ENCODE data around the gene ZNF473. TPM values are rescaled to one million over a fixed set of nuclear protein-coding genes. Genes with fewer than 3 reads are reported as not detected.

ZNF473 gene
- total and polyA plus RNA-seq, 2 of the 13 experiments (the other 11 are each of a cell fraction or from before 2014, with no cell fraction given) = 5.8 to 11.9 TPM

DNA sequence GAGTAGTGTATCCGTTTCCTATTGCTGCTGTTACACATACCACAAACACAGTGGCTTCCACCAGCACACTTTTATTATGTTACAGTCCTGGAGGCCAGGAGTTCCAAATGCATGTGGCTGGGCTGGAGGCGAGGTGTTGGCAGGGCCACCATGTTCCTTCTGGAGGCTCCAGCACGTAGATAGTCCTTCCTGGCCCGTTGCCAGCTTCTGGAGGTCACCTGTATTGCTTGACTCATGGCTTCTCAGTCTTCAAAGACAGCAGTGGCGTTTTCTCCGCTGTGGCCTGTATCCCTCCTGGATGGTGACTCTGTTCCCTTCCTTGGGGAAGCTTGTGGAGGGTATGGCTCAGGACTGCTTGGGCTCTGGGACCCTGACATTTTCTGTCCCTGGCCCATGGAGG, 15.2 kb downstream of the ZNF473 start:
- WGBS (ENCODE audit: low lambda C conversion rate) = 100% methylated on average over 4 of the region's 6 CpGs
- POLR2A ChIA-PET = interaction anchor here (1.6 kb wide), 1 partner anchor 15 kb away, joined by 5 read pairs; the partner anchor contains the start of gene ZNF473
- intact Hi-C loops (cut with micrococcal nuclease; ENCODE audit: unreplicated experiment) = no loop called here

More for the DNA sequence above, 15.2 kb downstream of the ZNF473 start:
- H3K9me3 ChIP-seq (ENCODE audit: low read length) = no peaks in the 10 kb centered on the region
- ATAC-seq = no peak
- DNase-seq (ENCODE audit: low spot score) = no peak
- no peak for FAIRE-seq
- no peaks in the 10 kb centered on the region for H3K27me3 ChIP-seq (ENCODE audit: control insufficient read depth in 1 of 2, insufficient read depth in 2 of 2, low read length in 2 of 2)
- TF ChIP-seq KAT7 (CRISPR knock-in tag; IDR thresholded peaks at IDR 0.05; ENCODE audit: borderline replicate concordance) (no peak), MIER2 (CRISPR knock-in tag; IDR thresholded peaks at IDR 0.05) (no peak), DNMT3B (CRISPR knock-in tag; conservative IDR thresholded peaks at IDR 0.05) (no peak), GATAD1 (CRISPR knock-in tag; IDR thresholded peaks at IDR 0.05) (no peak), SIN3B (IDR thresholded peaks at IDR 0.05; ENCODE audit: low read length) (no peak), ZNF547 (CRISPR knock-in tag; IDR thresholded peaks at IDR 0.05) (no peak), ZNF569 (CRISPR knock-in tag; IDR thresholded peaks at IDR 0.05; ENCODE audit: borderline replicate concordance) (no peak), ZNF484 (CRISPR knock-in tag; IDR thresholded peaks at IDR 0.05; ENCODE audit: borderline replicate concordance, low read depth) (no peak), PCBP1 (IDR thresholded peaks at IDR 0.05; ENCODE audit: borderline replicate concordance, low read depth, low read length) (no peak), KMT2B (CRISPR knock-in tag; IDR thresholded peaks at IDR 0.05) (no peak), PRPF4 (IDR thresholded peaks at IDR 0.05; ENCODE audit: low read depth, low read length, poor library complexity, severe bottlenecking) (no peak)
- TF ChIP-seq, protein P1, sequence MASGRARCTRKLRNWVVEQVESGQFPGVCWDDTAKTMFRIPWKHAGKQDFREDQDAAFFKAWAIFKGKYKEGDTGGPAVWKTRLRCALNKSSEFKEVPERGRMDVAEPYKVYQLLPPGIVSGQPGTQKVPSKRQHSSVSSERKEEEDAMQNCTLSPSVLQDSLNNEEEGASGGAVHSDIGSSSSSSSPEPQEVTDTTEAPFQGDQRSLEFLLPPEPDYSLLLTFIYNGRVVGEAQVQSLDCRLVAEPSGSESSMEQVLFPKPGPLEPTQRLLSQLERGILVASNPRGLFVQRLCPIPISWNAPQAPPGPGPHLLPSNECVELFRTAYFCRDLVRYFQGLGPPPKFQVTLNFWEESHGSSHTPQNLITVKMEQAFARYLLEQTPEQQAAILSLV (CRISPR knock-in tag; IDR thresholded peaks at IDR 0.05; ENCODE audit: borderline replicate concordance) = no peak
- TF ChIP-seq, protein P2, sequence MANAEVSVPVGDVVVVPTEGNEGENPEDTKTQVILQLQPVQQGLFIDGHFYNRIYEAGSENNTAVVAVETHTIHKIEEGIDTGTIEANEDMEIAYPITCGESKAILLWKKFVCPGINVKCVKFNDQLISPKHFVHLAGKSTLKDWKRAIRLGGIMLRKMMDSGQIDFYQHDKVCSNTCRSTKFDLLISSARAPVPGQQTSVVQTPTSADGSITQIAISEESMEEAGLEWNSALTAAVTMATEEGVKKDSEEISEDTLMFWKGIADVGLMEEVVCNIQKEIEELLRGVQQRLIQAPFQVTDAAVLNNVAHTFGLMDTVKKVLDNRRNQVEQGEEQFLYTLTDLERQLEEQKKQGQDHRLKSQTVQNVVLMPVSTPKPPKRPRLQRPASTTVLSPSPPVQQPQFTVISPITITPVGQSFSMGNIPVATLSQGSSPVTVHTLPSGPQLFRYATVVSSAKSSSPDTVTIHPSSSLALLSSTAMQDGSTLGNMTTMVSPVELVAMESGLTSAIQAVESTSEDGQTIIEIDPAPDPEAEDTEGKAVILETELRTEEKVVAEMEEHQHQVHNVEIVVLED (CRISPR knock-in tag; IDR thresholded peaks at IDR 0.05; ENCODE audit: borderline replicate concordance) = no peak
- TF ChIP-seq, protein P3, sequence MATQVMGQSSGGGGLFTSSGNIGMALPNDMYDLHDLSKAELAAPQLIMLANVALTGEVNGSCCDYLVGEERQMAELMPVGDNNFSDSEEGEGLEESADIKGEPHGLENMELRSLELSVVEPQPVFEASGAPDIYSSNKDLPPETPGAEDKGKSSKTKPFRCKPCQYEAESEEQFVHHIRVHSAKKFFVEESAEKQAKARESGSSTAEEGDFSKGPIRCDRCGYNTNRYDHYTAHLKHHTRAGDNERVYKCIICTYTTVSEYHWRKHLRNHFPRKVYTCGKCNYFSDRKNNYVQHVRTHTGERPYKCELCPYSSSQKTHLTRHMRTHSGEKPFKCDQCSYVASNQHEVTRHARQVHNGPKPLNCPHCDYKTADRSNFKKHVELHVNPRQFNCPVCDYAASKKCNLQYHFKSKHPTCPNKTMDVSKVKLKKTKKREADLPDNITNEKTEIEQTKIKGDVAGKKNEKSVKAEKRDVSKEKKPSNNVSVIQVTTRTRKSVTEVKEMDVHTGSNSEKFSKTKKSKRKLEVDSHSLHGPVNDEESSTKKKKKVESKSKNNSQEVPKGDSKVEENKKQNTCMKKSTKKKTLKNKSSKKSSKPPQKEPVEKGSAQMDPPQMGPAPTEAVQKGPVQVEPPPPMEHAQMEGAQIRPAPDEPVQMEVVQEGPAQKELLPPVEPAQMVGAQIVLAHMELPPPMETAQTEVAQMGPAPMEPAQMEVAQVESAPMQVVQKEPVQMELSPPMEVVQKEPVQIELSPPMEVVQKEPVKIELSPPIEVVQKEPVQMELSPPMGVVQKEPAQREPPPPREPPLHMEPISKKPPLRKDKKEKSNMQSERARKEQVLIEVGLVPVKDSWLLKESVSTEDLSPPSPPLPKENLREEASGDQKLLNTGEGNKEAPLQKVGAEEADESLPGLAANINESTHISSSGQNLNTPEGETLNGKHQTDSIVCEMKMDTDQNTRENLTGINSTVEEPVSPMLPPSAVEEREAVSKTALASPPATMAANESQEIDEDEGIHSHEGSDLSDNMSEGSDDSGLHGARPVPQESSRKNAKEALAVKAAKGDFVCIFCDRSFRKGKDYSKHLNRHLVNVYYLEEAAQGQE (IDR thresholded peaks at IDR 0.05; ENCODE audit: borderline replicate concordance in 1 of 2, low read depth in 1 of 2, low read length in 2 of 2) = no peak
- TF ChIP-seq, protein P4, sequence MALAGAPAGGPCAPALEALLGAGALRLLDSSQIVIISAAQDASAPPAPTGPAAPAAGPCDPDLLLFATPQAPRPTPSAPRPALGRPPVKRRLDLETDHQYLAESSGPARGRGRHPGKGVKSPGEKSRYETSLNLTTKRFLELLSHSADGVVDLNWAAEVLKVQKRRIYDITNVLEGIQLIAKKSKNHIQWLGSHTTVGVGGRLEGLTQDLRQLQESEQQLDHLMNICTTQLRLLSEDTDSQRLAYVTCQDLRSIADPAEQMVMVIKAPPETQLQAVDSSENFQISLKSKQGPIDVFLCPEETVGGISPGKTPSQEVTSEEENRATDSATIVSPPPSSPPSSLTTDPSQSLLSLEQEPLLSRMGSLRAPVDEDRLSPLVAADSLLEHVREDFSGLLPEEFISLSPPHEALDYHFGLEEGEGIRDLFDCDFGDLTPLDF (CRISPR knock-in tag; IDR thresholded peaks at IDR 0.05) = no peak
- no peak overlapping the region for H3K9ac ChIP-seq (ENCODE audit: insufficient read depth, low read depth, low read length)
- no peak overlapping the region for H3K4me3 ChIP-seq (replicated peaks in 1 of 3; ENCODE audit: insufficient read depth in 1 of 3, low read depth in 2 of 3, low read length in 3 of 3)
- H4K20me1 ChIP-seq (ENCODE audit: insufficient read depth, low read length) = 0 out of 2 replicates have a peak, but pooled peaks cover 3% of the 10 kb centered on the region
- no TSS peak for BruUV-seq (replicated peaks)
- H3K27ac ChIP-seq (ENCODE audit: extremely low read length, insufficient read depth, low read length) = no peak overlapping the region
- no peak overlapping the region for H2AFZ ChIP-seq (ENCODE audit: low read length)
- H3K4me2 ChIP-seq (ENCODE audit: low read depth, low read length) = no peak overlapping the region
- no peaks in the 10 kb centered on the region for H3K79me2 ChIP-seq (ENCODE audit: insufficient read depth, low read length)
- peaks cover 22% of the 10 kb centered on the region for H3K4me1 ChIP-seq (ENCODE audit: insufficient read depth, low read length)
- CTCF ChIA-PET (ENCODE audit: low intra/inter-chr PET ratio, low total read pairs) = no interaction called here
- H3K36me3 ChIP-seq (replicated peaks in 1 of 2; ENCODE audit: control insufficient read depth in 1 of 2, insufficient read depth in 2 of 2, low read length in 2 of 2) = peaks cover 48 to 84% of the 10 kb centered on the region in 2 experiments
- in situ Hi-C loops (cut with HindIII; ENCODE audit: extremely low pct_ligation_motif_present, low pct_unique_long_range_greater_than_20kb) = no loop called here
